Testis (tissue), 2 donors: ENCODE results near the gene ADGRG7.

Experiments
- POLR2A ChIP-seq: fragments of 450-650 bp; IDR thresholded peaks from one replicate; pipeline ENCODE4 v1.6.1; 2017; ENCODE audit warnings: antibody characterized with exemption, mild to moderate bottlenecking, moderate library complexity
- TF ChIP-seq, protein P1 (sequence below), 3 experiments: fragments of 450-650 bp in 2 of 3; fragments of 200-600 bp in 1 of 3; sonication (generic) in 1 of 3; IDR thresholded peaks; one replicate each; pipeline ENCODE4 v1.5.1; 2016 to 2019; ENCODE audit warnings: antibody characterized with exemption in 3 of 3, mild to moderate bottlenecking in 2 of 3, moderate library complexity in 1 of 3

DNA sequence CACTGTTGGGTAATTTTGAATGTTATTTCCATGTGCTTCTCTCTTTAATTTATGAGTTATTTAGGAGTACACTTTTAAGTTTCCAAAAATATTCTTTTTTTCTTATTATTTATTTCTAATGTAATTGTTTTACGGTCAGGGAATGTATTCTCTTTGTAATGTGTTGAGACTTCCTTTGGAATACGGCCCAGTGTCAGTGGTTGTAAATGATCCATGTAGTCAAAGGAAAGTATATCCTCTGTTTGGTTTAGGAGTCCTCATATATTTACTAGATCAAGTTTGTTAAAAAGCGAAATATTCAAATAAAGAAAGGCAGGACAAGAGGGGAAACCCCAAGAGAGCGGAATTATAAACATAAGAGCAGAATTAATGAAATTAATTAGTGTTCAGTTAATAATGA is 49.0 kb upstream of the ADGRG7 start:
- TF ChIP-seq, protein P1, sequence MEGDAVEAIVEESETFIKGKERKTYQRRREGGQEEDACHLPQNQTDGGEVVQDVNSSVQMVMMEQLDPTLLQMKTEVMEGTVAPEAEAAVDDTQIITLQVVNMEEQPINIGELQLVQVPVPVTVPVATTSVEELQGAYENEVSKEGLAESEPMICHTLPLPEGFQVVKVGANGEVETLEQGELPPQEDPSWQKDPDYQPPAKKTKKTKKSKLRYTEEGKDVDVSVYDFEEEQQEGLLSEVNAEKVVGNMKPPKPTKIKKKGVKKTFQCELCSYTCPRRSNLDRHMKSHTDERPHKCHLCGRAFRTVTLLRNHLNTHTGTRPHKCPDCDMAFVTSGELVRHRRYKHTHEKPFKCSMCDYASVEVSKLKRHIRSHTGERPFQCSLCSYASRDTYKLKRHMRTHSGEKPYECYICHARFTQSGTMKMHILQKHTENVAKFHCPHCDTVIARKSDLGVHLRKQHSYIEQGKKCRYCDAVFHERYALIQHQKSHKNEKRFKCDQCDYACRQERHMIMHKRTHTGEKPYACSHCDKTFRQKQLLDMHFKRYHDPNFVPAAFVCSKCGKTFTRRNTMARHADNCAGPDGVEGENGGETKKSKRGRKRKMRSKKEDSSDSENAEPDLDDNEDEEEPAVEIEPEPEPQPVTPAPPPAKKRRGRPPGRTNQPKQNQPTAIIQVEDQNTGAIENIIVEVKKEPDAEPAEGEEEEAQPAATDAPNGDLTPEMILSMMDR (IDR thresholded peaks at IDR 0.05), result no peak
- no peak for TF ChIP-seq POLR2A
